Measurements from ENCODE around the gene ZNRF3. TPM values are rescaled to one million over a fixed set of nuclear protein-coding genes. Genes with fewer than 3 reads are reported as not detected.

Gene ZNRF3
- total RNA-seq (1 to 10 TPM; 3.0 to 6.8 (median 4.9) TPM), polyA plus RNA-seq (1 to 10 TPM; 2.4 to 3.1 TPM)

GRCh38 chr22:28882878-28883656 lies at the start of gene ZNRF3:
Gene ZNRF3 (plus strand): TSS chr22:28883572. CDS start chr22:28883767, 195 bp downstream.
- peaks cover 7 to 29% (median 23%) of the 10 kb centered on the region in 3 donors for H3K4me1 ChIP-seq
- WGBS, 2 donors: 1% methylated on average over 38 to 85 of the region's 85 CpGs
- no peaks in the 10 kb centered on the region for H3K9me3 ChIP-seq
- peak; percentile 90 to 98 (median 92) for ATAC-seq
- DNase-seq: peak; percentile 90 to 99 (median 94)
- intact Hi-C loops (cut with DNase I): no loop called here
- H3K4me3 ChIP-seq: peak within 1 kb of the TSS; percentile 33 to 59 (median 55)
- no peak for FAIRE-seq
- H3K27ac ChIP-seq: peak within 1 kb of the TSS in 2 of 4 donors; percentile 44 to 58
- H3K36me3 ChIP-seq: no peaks in the 10 kb centered on the region
- H3K27me3 ChIP-seq: no peaks in the 10 kb centered on the region
- TF ChIP-seq, protein P1, sequence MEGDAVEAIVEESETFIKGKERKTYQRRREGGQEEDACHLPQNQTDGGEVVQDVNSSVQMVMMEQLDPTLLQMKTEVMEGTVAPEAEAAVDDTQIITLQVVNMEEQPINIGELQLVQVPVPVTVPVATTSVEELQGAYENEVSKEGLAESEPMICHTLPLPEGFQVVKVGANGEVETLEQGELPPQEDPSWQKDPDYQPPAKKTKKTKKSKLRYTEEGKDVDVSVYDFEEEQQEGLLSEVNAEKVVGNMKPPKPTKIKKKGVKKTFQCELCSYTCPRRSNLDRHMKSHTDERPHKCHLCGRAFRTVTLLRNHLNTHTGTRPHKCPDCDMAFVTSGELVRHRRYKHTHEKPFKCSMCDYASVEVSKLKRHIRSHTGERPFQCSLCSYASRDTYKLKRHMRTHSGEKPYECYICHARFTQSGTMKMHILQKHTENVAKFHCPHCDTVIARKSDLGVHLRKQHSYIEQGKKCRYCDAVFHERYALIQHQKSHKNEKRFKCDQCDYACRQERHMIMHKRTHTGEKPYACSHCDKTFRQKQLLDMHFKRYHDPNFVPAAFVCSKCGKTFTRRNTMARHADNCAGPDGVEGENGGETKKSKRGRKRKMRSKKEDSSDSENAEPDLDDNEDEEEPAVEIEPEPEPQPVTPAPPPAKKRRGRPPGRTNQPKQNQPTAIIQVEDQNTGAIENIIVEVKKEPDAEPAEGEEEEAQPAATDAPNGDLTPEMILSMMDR (IDR thresholded peaks at IDR 0.05): no peak

GRCh38 chr22:28835630-28836189 lies 47.7 kb upstream of the ZNRF3 start:
- intact Hi-C loops (cut with DNase I): loop anchor here in 2 of 3 donors (10.0 kb wide), 1 partner anchor 231 kb away; no protein-coding TSS in a partner anchor

GRCh38 chr22:28837640-28838039 lies 45.7 kb upstream of the ZNRF3 start:
- Histone ChIP-seq H3K36me3 (no peaks in the 10 kb centered on the region), H3K27ac (no peak overlapping the region), H3K9me3 (no peaks in the 10 kb centered on the region), H3K4me3 (no peak overlapping the region), H3K4me1 (no peaks in the 10 kb centered on the region), H3K27me3 (no peaks in the 10 kb centered on the region)
- ATAC-seq (no peak), DNase-seq (peak in 1 of 6 donors; percentile 29), FAIRE-seq (no peak)
- intact Hi-C loops (cut with DNase I): loop anchor here in 2 of 3 donors (10.0 kb wide), 1 partner anchor 233 kb away; no protein-coding TSS in a partner anchor
- WGBS, 2 donors: 94 to 96% methylated on average over 6 of the region's 6 CpGs
- TF ChIP-seq, protein P1 (IDR thresholded peaks at IDR 0.05): no peak

More at GRCh38 chr22:28835630-28836189, 47.7 kb upstream of the ZNRF3 start:
- H3K9me3 ChIP-seq: no peaks in the 10 kb centered on the region
- H3K27me3 ChIP-seq: no peaks in the 10 kb centered on the region
- TF ChIP-seq, protein P1 (IDR thresholded peaks at IDR 0.05): no peak
- ATAC-seq (no peak), DNase-seq (peak in 1 of 6 donors; percentile 53), FAIRE-seq (no peak)
- no peaks in the 10 kb centered on the region for H3K4me1 ChIP-seq
- 86 to 89% methylated on average over 11 of the region's 11 CpGs for WGBS, 2 donors
- H3K36me3 ChIP-seq: no peaks in the 10 kb centered on the region
- H3K4me3 ChIP-seq: no peak overlapping the region
- H3K27ac ChIP-seq: no peak overlapping the region

GRCh38 chr22:28838971-28839370 lies 44.4 kb upstream of the ZNRF3 start:
- Histone ChIP-seq H3K27ac (no peak overlapping the region), H3K36me3 (no peaks in the 10 kb centered on the region), H3K9me3 (no peaks in the 10 kb centered on the region), H3K4me1 (no peaks in the 10 kb centered on the region), H3K4me3 (no peak overlapping the region), H3K27me3 (no peaks in the 10 kb centered on the region)
- no peak for ATAC-seq
- no peak for DNase-seq
- 73 to 74% methylated on average over 5 of the region's 5 CpGs for WGBS, 2 donors
- TF ChIP-seq, protein P1 (IDR thresholded peaks at IDR 0.05): no peak
- intact Hi-C loops (cut with DNase I): loop anchor here in 2 of 3 donors (10.0 kb wide), 1 partner anchor 234 kb away; no protein-coding TSS in a partner anchor
- no peak for FAIRE-seq
